Endothelial cell of umbilical vein (primary cell): Measurements from ENCODE around the gene ADTRP. TPM values are rescaled to one million over a fixed set of nuclear protein-coding genes. Genes with fewer than 3 reads are reported as not detected.

Source experiments
- BruUV-seq: library from RNA; stranded (reverse); fragments of 400-500 nt; replicated peaks from 2 replicates; lab custom pipeline; 2021; lab: Mats Ljungman, UMichigan
- CTCF ChIA-PET: fragments of 300-600, 350-600 bp; sonication (Branson Sonifier 250); formaldehyde crosslinking; loops from one replicate; lab custom pipeline; 2021; ENCODE audit warnings: antibody characterized with exemption, inconsistent platforms; lab: Charles Lee
- POLR2A ChIA-PET: fragments of 300-600, 350-600 bp; sonication (Branson Sonifier 250); formaldehyde crosslinking; loops from one replicate; lab custom pipeline; 2021; ENCODE audit warnings: antibody characterized with exemption, inconsistent platforms; lab: Charles Lee
- DNase-seq: peaks from one replicate; pipeline ENCODE4 v3.0.0-alpha.2; 2011; ENCODE audit warnings: low read depth, low spot score
- FAIRE-seq: peaks from 2 replicates; lab custom pipeline; 2011; peaks lifted over from hg19 to GRCh38; lab: Jason Lieb, UNC
- H2AFZ ChIP-seq: 2 replicates; pipeline ENCODE4 v1.6.0; 2012; ENCODE audit warnings: low read depth, low read length, control low read depth, inconsistent platforms
- H3K27ac ChIP-seq: 2 replicates; pipeline ENCODE4 v1.5.1; 2011; ENCODE audit warnings: low read depth, mild to moderate bottlenecking, control low read depth, low read length, moderate library complexity; ENCODE audit not compliant: insufficient read depth
- H3K27me3 ChIP-seq, 2 experiments: 2 replicates each; pipeline versions ENCODE4 v1.6.0 to v1.6.1; 2011; ENCODE audit warnings: low read length in 2 of 2, mixed read lengths in 1 of 2; ENCODE audit not compliant: control insufficient read depth in 2 of 2, insufficient read depth in 2 of 2
- H3K36me3 ChIP-seq, 2 experiments: 2 replicates in 1 of 2; 3 replicates in 1 of 2; pipeline ENCODE4 v1.5.1; 2011; ENCODE audit warnings: low read length in 2 of 2, mild to moderate bottlenecking in 1 of 2, moderate library complexity in 1 of 2; ENCODE audit not compliant: control insufficient read depth in 2 of 2, insufficient read depth in 2 of 2; ENCODE audit errors: extremely low read depth in 1 of 2
- H3K4me1 ChIP-seq: 3 replicates; pipeline ENCODE4 v1.5.1; 2011; ENCODE audit warnings: mild to moderate bottlenecking, low read length; ENCODE audit not compliant: control insufficient read depth, insufficient read depth; ENCODE audit errors: extremely low read depth
- H3K4me2 ChIP-seq: 2 replicates; pipeline ENCODE4 v1.6.1; 2011; ENCODE audit warnings: low read length, control low read depth, mixed read lengths; ENCODE audit not compliant: insufficient read depth
- H3K4me3 ChIP-seq, 3 experiments: fragments of 200-600 bp in 1 of 3; sonication (generic), shearing (Covaris generic) in 1 of 3; replicated peaks in 1 of 3; 2 replicates each; pipeline ENCODE4 v1.5.1; 2011 to 2016; ENCODE audit warnings: control low read depth in 3 of 3, low read length in 3 of 3, mild to moderate bottlenecking in 2 of 3, inconsistent platforms in 1 of 3, low read depth in 1 of 3, moderate library complexity in 1 of 3; ENCODE audit not compliant: insufficient read depth in 1 of 3
- H3K79me2 ChIP-seq: 2 replicates; pipeline ENCODE4 v1.6.0; 2012; ENCODE audit warnings: low read length, inconsistent platforms; ENCODE audit not compliant: control insufficient read depth, insufficient read depth
- H3K9ac ChIP-seq: replicated peaks from 2 replicates; pipeline ENCODE3; 2011; ENCODE audit warnings: low read length, control low read depth; ENCODE audit not compliant: insufficient read depth; ENCODE audit errors: extremely low read depth
- H3K9me1 ChIP-seq: replicated peaks from 3 replicates; pipeline ENCODE4 v1.6.0; 2011; ENCODE audit warnings: mild to moderate bottlenecking, low read length; ENCODE audit not compliant: control insufficient read depth, insufficient read depth; ENCODE audit errors: extremely low read depth
- H3K9me3 ChIP-seq: replicated peaks from 2 replicates; pipeline ENCODE4 v1.5.1; 2012; ENCODE audit warnings: low read length, inconsistent platforms; ENCODE audit not compliant: control insufficient read depth, insufficient read depth
- H4K20me1 ChIP-seq: replicated peaks from 2 replicates; pipeline ENCODE3; 2011; ENCODE audit warnings: mild to moderate bottlenecking, low read length; ENCODE audit not compliant: control insufficient read depth, insufficient read depth; ENCODE audit errors: extremely low read depth
- EZH2 ChIP-seq: IDR thresholded peaks from 2 replicates; pipeline ENCODE4 v1.6.1; 2012; ENCODE audit warnings: borderline replicate concordance, low read depth, mild to moderate bottlenecking, moderate library complexity, low read length, inconsistent platforms; ENCODE audit not compliant: severe bottlenecking
- FOS ChIP-seq: IDR thresholded peaks from 2 replicates; pipeline ENCODE4 v1.6.1; 2011; ENCODE audit warnings: mild to moderate bottlenecking, low read length, moderate library complexity, borderline replicate concordance; ENCODE audit not compliant: insufficient read depth
- GATA2 ChIP-seq: IDR thresholded peaks from 2 replicates; pipeline ENCODE4 v1.7.0; 2011; ENCODE audit warnings: low read depth, mild to moderate bottlenecking, moderate library complexity, mixed read lengths, low read length; ENCODE audit not compliant: insufficient read length, insufficient read depth
- JUN ChIP-seq: IDR thresholded peaks from 2 replicates; pipeline ENCODE4 v1.6.1; 2011; ENCODE audit warnings: borderline replicate concordance, low read depth; ENCODE audit not compliant: insufficient read length, insufficient read depth
- MYC ChIP-seq: IDR thresholded peaks from one replicate; pipeline ENCODE4 v1.6.1; 2011; ENCODE audit warnings: mild to moderate bottlenecking, low read depth, low read length
- POLR2A ChIP-seq: IDR thresholded peaks from 2 replicates; pipeline ENCODE4 v1.6.1; 2012; ENCODE audit warnings: low read depth, mild to moderate bottlenecking, control low read depth, low read length
- POLR2AphosphoS5 ChIP-seq: IDR thresholded peaks from 2 replicates; pipeline ENCODE4 v1.6.1; 2012; ENCODE audit warnings: low read depth, mild to moderate bottlenecking, control low read depth, low read length, moderate library complexity; ENCODE audit not compliant: insufficient read depth
- dilution Hi-C: fragments of 300-500 bp; cut with MboI; formaldehyde crosslinking; loops from one replicate; pipeline ENCODE4 v1.15.0; 2019; ENCODE audit warnings: low sequenced_read_pairs; ENCODE audit not compliant: extremely low pct_ligation_motif_present
- intact Hi-C: fragments of 100-400 bp; cut with micrococcal nuclease; formaldehyde crosslinking; loops from one replicate; pipeline ENCODE4 v1.10.0; 2022
- polyA plus RNA-seq, 4 experiments: library from polyadenylated mRNA; depleted of rRNA in 3 of 4; stranded (reverse) in 3 of 4; unstranded in 1 of 4; fragments of >200 nt; gene quantifications; 2 replicates each; pipeline versions ENCODE4 v1.2.1 to v1.2.3, GENCODE V29; 2011 to 2012; ENCODE audit warnings: missing spikeins in 1 of 4
- total RNA-seq: library from RNA; stranded (reverse); gene quantifications from 2 replicates; pipeline ENCODE4 v1.2.3, GENCODE V29; 2021
- TF ChIP-seq, protein P1 (sequence below), 2 donors: IDR thresholded peaks; 1 replicate in 1 of 2; 2 replicates in 1 of 2; pipeline ENCODE4 v1.5.1; 2011; ENCODE audit warnings: low read length in 2 of 2, mild to moderate bottlenecking in 2 of 2, moderate library complexity in 2 of 2, control low read depth in 1 of 2, inconsistent platforms in 1 of 2, low read depth in 1 of 2; ENCODE audit not compliant: insufficient read depth in 1 of 2; ENCODE audit errors: extremely low read depth in 1 of 2
- TF ChIP-seq, protein P2 (sequence below): IDR thresholded peaks from 2 replicates; pipeline ENCODE4 v1.6.1; 2011; ENCODE audit not compliant: insufficient read depth, insufficient read length

ADTRP gene
- total and polyA plus RNA-seq, 2 donors (not counting 3 experiments of a cell fraction or from before 2014, with no cell fraction given): 3.3 to 4.4 TPM

DNA sequence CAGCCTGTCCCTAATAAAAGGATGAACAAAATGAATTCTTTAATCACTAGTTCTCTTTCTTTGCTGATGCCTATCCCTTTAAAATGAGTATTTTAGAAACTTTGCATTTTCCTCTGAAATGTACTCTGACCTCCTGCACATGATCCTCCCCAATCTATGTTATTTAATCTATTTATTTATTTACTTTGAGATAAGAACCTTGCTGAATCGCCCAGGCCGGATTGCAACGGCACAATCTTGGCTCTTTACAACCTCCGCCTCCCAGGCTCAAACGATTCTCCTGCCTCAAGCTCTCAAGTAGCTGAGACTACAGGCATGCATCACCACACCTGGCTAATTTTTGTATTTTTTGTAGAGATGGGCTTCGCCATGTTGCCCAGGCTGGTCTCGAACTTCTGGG, 27.9 kb downstream of the ADTRP start:
- no peaks in the 10 kb centered on the region for H3K27me3 ChIP-seq
- H4K20me1 ChIP-seq: no peaks in the 10 kb centered on the region
- H3K27ac ChIP-seq: no peak overlapping the region
- H3K9me1 ChIP-seq: no peaks in the 10 kb centered on the region
- no peaks in the 10 kb centered on the region for H3K36me3 ChIP-seq
- H3K9me3 ChIP-seq: no peaks in the 10 kb centered on the region
- no peak overlapping the region for H3K4me2 ChIP-seq
- no peak overlapping the region for H2AFZ ChIP-seq
- BruUV-seq: no TSS peak
- no peak for FAIRE-seq
- CTCF ChIA-PET: interaction anchor here (1.3 kb wide), 1 partner anchor 14 kb away, joined by 3 read pairs; no protein-coding TSS in a partner anchor
- POLR2A ChIA-PET: no interaction called here
- H3K4me1 ChIP-seq: peaks cover 10% of the 10 kb centered on the region
- no peak overlapping the region for H3K9ac ChIP-seq
- peaks cover 91% of the 10 kb centered on the region for H3K79me2 ChIP-seq
- no peak overlapping the region for H3K4me3 ChIP-seq
- TF ChIP-seq, protein P1, sequence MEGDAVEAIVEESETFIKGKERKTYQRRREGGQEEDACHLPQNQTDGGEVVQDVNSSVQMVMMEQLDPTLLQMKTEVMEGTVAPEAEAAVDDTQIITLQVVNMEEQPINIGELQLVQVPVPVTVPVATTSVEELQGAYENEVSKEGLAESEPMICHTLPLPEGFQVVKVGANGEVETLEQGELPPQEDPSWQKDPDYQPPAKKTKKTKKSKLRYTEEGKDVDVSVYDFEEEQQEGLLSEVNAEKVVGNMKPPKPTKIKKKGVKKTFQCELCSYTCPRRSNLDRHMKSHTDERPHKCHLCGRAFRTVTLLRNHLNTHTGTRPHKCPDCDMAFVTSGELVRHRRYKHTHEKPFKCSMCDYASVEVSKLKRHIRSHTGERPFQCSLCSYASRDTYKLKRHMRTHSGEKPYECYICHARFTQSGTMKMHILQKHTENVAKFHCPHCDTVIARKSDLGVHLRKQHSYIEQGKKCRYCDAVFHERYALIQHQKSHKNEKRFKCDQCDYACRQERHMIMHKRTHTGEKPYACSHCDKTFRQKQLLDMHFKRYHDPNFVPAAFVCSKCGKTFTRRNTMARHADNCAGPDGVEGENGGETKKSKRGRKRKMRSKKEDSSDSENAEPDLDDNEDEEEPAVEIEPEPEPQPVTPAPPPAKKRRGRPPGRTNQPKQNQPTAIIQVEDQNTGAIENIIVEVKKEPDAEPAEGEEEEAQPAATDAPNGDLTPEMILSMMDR (IDR thresholded peaks at IDR 0.05; ENCODE audit: extremely low read depth in 1 of 2, insufficient read depth in 1 of 2, low read depth in 1 of 2, low read length in 2 of 2): no peak
- no peak for TF ChIP-seq MYC
- no peak for TF ChIP-seq EZH2
- no peak for TF ChIP-seq POLR2AphosphoS5
- TF ChIP-seq, protein P2, sequence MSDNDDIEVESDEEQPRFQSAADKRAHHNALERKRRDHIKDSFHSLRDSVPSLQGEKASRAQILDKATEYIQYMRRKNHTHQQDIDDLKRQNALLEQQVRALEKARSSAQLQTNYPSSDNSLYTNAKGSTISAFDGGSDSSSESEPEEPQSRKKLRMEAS: no peak
- no peak for TF ChIP-seq POLR2A
- TF ChIP-seq JUN: no peak
- no peak for TF ChIP-seq GATA2
- TF ChIP-seq FOS: no peak
- no peak for DNase-seq
- intact Hi-C loops (no loop called here), dilution Hi-C loops (loop anchor here (25.0 kb wide), 1 partner anchor 537 kb away; the partner anchor contains the start of gene EDN1)
